ENCODE measurements around the gene RNF20.
"Not testable (repeated sequence)": the region's sequence is repeated elsewhere in the genome, so short reads cannot be mapped to it uniquely, and the experiment has no call there.

The RNF20 gene

GRCh38 chr9:101586651-101587050 is 53.0 kb downstream of the RNF20 start:
- in situ Hi-C loops (cut with MboI; ENCODE audit: low sequenced_read_pairs) = no loop called here

GRCh38 chr9:101587332-101588043 is 53.8 kb downstream of the RNF20 start:
- in situ Hi-C loops (cut with MboI; ENCODE audit: low sequenced_read_pairs) = no loop called here

GRCh38 chr9:101590074-101590473 is 56.4 kb downstream of the RNF20 start:
- in situ Hi-C loops (cut with MboI; ENCODE audit: low sequenced_read_pairs) = not testable (repeated sequence)

GRCh38 chr9:101590901-101591300 is 57.2 kb downstream of the RNF20 start:
- in situ Hi-C loops (cut with MboI; ENCODE audit: low sequenced_read_pairs) = no loop called here

- in situ Hi-C loops (cut with MboI; ENCODE audit: low sequenced_read_pairs) = no loop called here
These were observed 58.3 kb downstream of the RNF20 start for GRCh38 chr9:101591787-101592446.

- in situ Hi-C loops (cut with MboI; ENCODE audit: low sequenced_read_pairs) = no loop called here
These were observed 59.1 kb downstream of the RNF20 start for GRCh38 chr9:101592788-101593187.

- in situ Hi-C loops (cut with MboI; ENCODE audit: low sequenced_read_pairs) = no loop called here
These were observed 59.7 kb downstream of the RNF20 start for GRCh38 chr9:101593345-101593744.

- in situ Hi-C loops (cut with MboI; ENCODE audit: low sequenced_read_pairs) = no loop called here
These were observed 61.1 kb downstream of the RNF20 start, which contains the start of gene PPP3R2 for GRCh38 chr9:101594796-101595195. PPP3R2 (minus strand) TSS chr9:101594969; CDS start chr9:101594921, 48 bp downstream.

GRCh38 chr9:101601904-101602765 is 68.5 kb downstream of the RNF20 start:
- in situ Hi-C loops (cut with MboI; ENCODE audit: low sequenced_read_pairs) = no loop called here

- in situ Hi-C loops (cut with MboI; ENCODE audit: low sequenced_read_pairs) = no loop called here
These were observed 70.6 kb downstream of the RNF20 start for GRCh38 chr9:101604296-101604695.

- in situ Hi-C loops (cut with MboI; ENCODE audit: low sequenced_read_pairs) = no loop called here
These were observed 71.9 kb downstream of the RNF20 start for GRCh38 chr9:101605547-101605946.
